ENCODE data around the gene OR10G8.

OR10G8 gene

GRCh38 chr11:124079631-124080326 lies 53.2 kb downstream of the OR10G8 start:
- no peak for DNase-seq
